ENCODE data around the gene FOXI3. TPM values are rescaled to one million over a fixed set of nuclear protein-coding genes. Genes with fewer than 3 reads are reported as not detected.
A peak's percentile ranks its signal among the peaks of the same experiment; 100 is the strongest.

The FOXI3 gene
- total RNA-seq, 3 donors from 2014 or later (not counting 1 experiment from before 2014, with no cell fraction given): not detected

DNA sequence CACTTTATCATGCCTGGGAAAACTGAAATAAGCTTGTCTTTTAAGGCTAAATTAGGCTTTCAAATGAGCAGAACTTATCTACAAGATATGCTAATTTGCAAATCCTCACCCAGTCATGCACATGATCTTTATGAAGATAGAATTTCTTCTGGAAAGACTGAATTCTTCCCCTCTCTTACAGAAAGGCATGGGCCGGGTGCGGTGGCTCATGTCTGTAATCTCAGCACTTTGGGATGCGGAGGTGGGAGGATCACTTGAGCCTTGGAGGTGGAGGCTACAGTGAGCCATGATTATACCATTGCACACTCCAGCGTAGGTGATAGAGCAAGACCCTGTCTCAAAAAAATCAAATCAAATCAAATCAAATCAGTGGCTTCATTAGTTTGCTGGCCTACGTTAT is 11.7 kb upstream of the FOXI3 start:
- no peaks in the 10 kb centered on the region for H3K4me1 ChIP-seq (ENCODE audit: control insufficient read depth, insufficient read depth, low read length)
- no peaks in the 10 kb centered on the region for H3K4me1 Mint-ChIP-seq
- 95% methylated on average over 3 of the region's 5 CpGs for WGBS (ENCODE audit: insufficient coverage)
- H3K36me3 Mint-ChIP-seq: no peaks in the 10 kb centered on the region
- H3K27ac ChIP-seq (ENCODE audit: low read length): no peak overlapping the region
- intact Hi-C loops (cut with micrococcal nuclease): no loop called here
- no peak overlapping the region for H3K4me3 ChIP-seq (ENCODE audit: low read length)
- H3K27me3 Mint-ChIP-seq (ENCODE audit: low read depth in 2 of 2): peaks cover 6 to 9% of the 10 kb centered on the region in 2 donors
- H3K27ac Mint-ChIP-seq: no peak overlapping the region
- no peak overlapping the region for H3K4me3 Mint-ChIP-seq
- DNase-seq (no peak), ATAC-seq (no peak)
- no peaks in the 10 kb centered on the region for H3K9me3 ChIP-seq (ENCODE audit: control insufficient read depth, insufficient read depth, low read length)
- peaks cover 0 to under 1% of the 10 kb centered on the region in 2 donors for H3K9me3 Mint-ChIP-seq
- no peaks in the 10 kb centered on the region for H3K27me3 ChIP-seq (ENCODE audit: control insufficient read depth, insufficient read depth, low read length)
- no peaks in the 10 kb centered on the region for H3K36me3 ChIP-seq (ENCODE audit: control insufficient read depth, insufficient read depth, low read length)
- TF ChIP-seq, protein P1, sequence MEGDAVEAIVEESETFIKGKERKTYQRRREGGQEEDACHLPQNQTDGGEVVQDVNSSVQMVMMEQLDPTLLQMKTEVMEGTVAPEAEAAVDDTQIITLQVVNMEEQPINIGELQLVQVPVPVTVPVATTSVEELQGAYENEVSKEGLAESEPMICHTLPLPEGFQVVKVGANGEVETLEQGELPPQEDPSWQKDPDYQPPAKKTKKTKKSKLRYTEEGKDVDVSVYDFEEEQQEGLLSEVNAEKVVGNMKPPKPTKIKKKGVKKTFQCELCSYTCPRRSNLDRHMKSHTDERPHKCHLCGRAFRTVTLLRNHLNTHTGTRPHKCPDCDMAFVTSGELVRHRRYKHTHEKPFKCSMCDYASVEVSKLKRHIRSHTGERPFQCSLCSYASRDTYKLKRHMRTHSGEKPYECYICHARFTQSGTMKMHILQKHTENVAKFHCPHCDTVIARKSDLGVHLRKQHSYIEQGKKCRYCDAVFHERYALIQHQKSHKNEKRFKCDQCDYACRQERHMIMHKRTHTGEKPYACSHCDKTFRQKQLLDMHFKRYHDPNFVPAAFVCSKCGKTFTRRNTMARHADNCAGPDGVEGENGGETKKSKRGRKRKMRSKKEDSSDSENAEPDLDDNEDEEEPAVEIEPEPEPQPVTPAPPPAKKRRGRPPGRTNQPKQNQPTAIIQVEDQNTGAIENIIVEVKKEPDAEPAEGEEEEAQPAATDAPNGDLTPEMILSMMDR (IDR thresholded peaks at IDR 0.05): no peak

DNA sequence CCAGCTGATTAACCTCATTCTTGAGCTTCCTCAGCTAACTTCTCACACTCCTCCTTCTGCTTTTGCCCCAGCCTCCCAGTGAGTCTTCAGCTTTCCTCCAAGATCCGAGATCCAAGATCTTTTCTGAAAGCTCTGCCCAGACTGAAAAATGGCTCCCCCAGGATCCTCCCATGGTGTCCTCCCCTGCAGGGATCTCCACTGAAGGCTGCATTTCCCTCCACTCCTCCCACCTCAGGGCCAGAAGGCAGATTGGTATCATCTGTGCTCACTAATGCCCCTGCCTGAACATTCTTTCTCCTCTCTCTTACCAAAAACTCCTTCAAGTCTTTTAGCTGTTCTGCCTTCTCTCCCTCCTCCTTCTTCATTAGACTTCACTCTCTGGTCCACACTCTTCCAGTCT is 6.1 kb upstream of the FOXI3 start:
- Histone ChIP-seq H3K4me3 (ENCODE audit: low read length) (no peak overlapping the region), H3K27ac (ENCODE audit: low read length) (no peak overlapping the region), H3K4me1 (ENCODE audit: control insufficient read depth, insufficient read depth, low read length) (no peaks in the 10 kb centered on the region), H3K27me3 (ENCODE audit: control insufficient read depth, insufficient read depth, low read length) (peaks cover 7% of the 10 kb centered on the region), H3K9me3 (ENCODE audit: control insufficient read depth, insufficient read depth, low read length) (no peaks in the 10 kb centered on the region), H3K36me3 (ENCODE audit: control insufficient read depth, insufficient read depth, low read length) (no peaks in the 10 kb centered on the region)
- Mint-ChIP-seq H3K36me3 (no peaks in the 10 kb centered on the region), H3K4me3 (no peak overlapping the region), H3K27ac (no peak overlapping the region), H3K4me1 (no peaks in the 10 kb centered on the region), H3K27me3 (ENCODE audit: low read depth in 2 of 2) (peaks cover 17 to 23% of the 10 kb centered on the region in 2 donors), H3K9me3 (no peaks in the 10 kb centered on the region)
- intact Hi-C loops (cut with micrococcal nuclease): no loop called here
- WGBS (ENCODE audit: insufficient coverage): 48% methylated on average over 1 of the region's 1 CpG
- TF ChIP-seq, protein P1 (IDR thresholded peaks at IDR 0.05): no peak
- ATAC-seq (no peak), DNase-seq (no peak)

DNA sequence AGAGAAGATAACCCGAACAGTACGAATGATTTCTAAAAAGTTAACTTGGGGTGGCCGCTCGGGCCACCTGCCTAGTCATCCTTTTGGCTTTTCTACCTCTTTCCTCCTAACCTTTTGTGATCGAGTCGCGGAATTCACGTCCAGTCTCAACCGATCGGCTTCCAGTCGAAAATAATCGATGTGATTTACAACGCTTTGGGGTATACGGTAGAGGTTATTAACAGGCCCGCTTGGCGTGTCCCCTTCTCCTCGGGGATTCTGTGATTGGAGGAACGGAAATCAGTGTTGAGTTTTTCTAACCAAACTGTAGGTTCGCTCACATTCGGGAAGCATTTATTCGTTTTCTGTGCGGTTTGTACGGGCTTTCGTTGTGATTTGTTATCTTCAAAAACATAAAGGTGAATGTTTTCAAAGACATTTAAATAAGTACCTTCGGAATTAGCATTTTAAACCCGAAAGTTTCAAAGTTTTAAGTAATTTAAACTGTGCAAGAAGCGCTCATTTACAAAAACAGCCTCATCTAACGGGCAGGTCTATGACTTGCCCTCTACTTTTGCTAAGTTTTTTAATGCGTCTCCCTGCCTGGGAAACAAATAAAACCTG is 588 bp upstream of the FOXI3 start:
- Histone ChIP-seq H3K36me3 (ENCODE audit: control insufficient read depth, insufficient read depth, low read length) (no peaks in the 10 kb centered on the region), H3K4me1 (ENCODE audit: control insufficient read depth, insufficient read depth, low read length) (peaks cover 9% of the 10 kb centered on the region), H3K9me3 (ENCODE audit: control insufficient read depth, insufficient read depth, low read length) (no peaks in the 10 kb centered on the region), H3K27ac (ENCODE audit: low read length) (no peak overlapping the region), H3K27me3 (ENCODE audit: control insufficient read depth, insufficient read depth, low read length) (peaks cover 22% of the 10 kb centered on the region), H3K4me3 (ENCODE audit: low read length) (no peak overlapping the region)
- H3K4me3 Mint-ChIP-seq: peak overlapping the region; percentile 70
- peaks cover 5 to 10% of the 10 kb centered on the region in 2 donors for H3K4me1 Mint-ChIP-seq
- no peaks in the 10 kb centered on the region for H3K9me3 Mint-ChIP-seq
- peak in 1 of 2 donors; percentile 7 for DNase-seq
- ATAC-seq: no peak
- TF ChIP-seq, protein P1 (IDR thresholded peaks at IDR 0.05): no peak
- WGBS (ENCODE audit: insufficient coverage): 9% methylated on average over 29 of the region's 29 CpGs
- no peaks in the 10 kb centered on the region for H3K36me3 Mint-ChIP-seq
- peaks cover 31 to 38% of the 10 kb centered on the region in 2 donors for H3K27me3 Mint-ChIP-seq (ENCODE audit: low read depth in 2 of 2)
- intact Hi-C loops (cut with micrococcal nuclease): no loop called here
- no peak overlapping the region for H3K27ac Mint-ChIP-seq
